ENCODE results near the gene CCDC85C.

DNA sequence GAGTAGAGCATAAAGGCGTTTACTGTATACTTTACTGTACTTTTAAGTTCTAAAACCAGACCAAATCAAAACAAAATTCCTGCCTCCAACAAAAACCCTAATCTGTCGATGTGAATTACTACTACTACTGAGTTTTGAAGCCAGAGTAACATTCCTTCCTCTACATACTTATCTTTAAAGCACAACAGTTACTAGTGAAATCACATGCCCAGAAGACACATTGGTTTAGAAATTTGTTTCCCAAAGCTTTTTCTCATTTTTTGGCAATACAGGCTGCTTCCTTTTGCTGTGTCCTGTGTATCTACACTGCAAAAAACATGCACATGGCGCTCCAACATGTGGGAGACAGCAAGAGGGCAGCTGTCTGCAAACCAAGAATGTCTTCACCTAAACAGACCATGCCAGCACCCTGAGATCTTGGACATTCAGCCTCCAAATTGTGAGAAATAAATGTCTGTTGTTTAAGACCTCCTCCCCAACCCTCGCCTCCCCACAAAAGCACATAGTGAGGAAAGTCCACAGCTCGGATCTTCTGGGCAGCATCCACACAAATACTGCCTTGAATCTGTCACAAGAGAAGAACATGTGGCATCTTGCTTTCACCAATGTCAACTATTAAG, 144.4 kb downstream of the CCDC85C start:
- TF ChIP-seq, protein P1, sequence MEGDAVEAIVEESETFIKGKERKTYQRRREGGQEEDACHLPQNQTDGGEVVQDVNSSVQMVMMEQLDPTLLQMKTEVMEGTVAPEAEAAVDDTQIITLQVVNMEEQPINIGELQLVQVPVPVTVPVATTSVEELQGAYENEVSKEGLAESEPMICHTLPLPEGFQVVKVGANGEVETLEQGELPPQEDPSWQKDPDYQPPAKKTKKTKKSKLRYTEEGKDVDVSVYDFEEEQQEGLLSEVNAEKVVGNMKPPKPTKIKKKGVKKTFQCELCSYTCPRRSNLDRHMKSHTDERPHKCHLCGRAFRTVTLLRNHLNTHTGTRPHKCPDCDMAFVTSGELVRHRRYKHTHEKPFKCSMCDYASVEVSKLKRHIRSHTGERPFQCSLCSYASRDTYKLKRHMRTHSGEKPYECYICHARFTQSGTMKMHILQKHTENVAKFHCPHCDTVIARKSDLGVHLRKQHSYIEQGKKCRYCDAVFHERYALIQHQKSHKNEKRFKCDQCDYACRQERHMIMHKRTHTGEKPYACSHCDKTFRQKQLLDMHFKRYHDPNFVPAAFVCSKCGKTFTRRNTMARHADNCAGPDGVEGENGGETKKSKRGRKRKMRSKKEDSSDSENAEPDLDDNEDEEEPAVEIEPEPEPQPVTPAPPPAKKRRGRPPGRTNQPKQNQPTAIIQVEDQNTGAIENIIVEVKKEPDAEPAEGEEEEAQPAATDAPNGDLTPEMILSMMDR (IDR thresholded peaks at IDR 0.05; ENCODE audit: low read depth, low read length), result no peak
- TF ChIP-seq EZH2phosphoT487 (IDR thresholded peaks at IDR 0.05; ENCODE audit: low read depth), result no peak
